BE2C (cell line): ENCODE results near the gene CARD19.

ENCODE experiments used
- DNase-seq: peaks from one replicate; pipeline ENCODE4 v3.0.0-alpha.2; 2020
- H3K27me3 ChIP-seq: fragments of 250-450 bp; sonication (Bioruptor Pico); 2 replicates; pipeline ENCODE4 v1.5.1; 2020; ENCODE audit warnings: mild to moderate bottlenecking
- H3K36me3 ChIP-seq: fragments of 250-450 bp; sonication (Bioruptor Pico); 2 replicates; pipeline ENCODE4 v1.5.1; 2020; ENCODE audit warnings: mild to moderate bottlenecking
- H3K4me1 ChIP-seq: fragments of 250-450 bp; sonication (Bioruptor Pico); 2 replicates; pipeline ENCODE4 v1.5.1; 2020
- H3K4me3 ChIP-seq: 2 replicates; pipeline ENCODE4 v1.5.1; 2011; ENCODE audit warnings: low read depth, low read length
- H3K9me3 ChIP-seq: fragments of 250-450 bp; sonication (Bioruptor Pico); 2 replicates; pipeline ENCODE4 v1.5.1; 2020
- TF ChIP-seq, protein P1 (sequence below): IDR thresholded peaks from 2 replicates; pipeline ENCODE4 v1.5.1; 2012; ENCODE audit warnings: mild to moderate bottlenecking, low read depth, low read length

The CARD19 gene

DNA sequence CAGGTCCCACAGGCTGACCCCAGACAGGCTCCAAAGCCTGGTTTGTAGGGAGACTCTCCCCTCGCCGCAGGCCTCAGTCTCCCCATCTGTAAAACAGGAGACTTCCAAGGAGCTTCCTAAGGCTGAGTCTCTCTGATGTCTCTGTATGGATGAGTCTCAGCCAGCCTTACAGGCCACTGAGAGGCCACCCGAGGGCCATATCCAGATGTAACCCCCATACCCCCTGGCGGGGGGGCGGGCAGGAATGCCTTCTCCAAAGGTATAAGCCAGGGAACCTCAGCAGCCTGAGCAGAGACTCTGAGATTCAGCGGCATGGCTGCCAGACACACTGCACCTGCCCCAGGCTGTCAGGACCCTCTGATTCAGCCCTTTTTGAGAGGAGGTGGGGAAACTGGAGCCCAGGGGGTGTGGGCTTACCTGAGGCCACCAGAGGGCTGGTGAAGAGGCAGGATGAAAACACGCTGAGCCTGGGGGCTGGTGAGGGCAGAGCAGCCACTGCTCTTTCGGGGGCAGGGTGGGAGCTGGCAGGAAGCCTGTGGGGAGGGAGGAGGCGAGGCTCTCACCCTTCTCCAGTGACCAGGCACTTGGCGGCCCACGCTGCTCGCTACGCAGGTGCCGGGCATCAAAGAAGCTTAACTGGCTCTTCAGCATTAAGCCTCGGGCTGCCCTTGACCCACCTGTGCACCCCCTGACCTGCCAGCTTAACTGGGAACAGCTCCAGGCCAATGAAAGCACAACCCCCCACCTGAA is 43.1 kb upstream of the CARD19 start:
- H3K36me3 ChIP-seq, result no peaks in the 10 kb centered on the region
- no peak overlapping the region for H3K4me3 ChIP-seq
- no peak for DNase-seq
- H3K27me3 ChIP-seq, result no peaks in the 10 kb centered on the region
- H3K4me1 ChIP-seq, result no peaks in the 10 kb centered on the region
- H3K9me3 ChIP-seq, result no peaks in the 10 kb centered on the region
- TF ChIP-seq, protein P1, sequence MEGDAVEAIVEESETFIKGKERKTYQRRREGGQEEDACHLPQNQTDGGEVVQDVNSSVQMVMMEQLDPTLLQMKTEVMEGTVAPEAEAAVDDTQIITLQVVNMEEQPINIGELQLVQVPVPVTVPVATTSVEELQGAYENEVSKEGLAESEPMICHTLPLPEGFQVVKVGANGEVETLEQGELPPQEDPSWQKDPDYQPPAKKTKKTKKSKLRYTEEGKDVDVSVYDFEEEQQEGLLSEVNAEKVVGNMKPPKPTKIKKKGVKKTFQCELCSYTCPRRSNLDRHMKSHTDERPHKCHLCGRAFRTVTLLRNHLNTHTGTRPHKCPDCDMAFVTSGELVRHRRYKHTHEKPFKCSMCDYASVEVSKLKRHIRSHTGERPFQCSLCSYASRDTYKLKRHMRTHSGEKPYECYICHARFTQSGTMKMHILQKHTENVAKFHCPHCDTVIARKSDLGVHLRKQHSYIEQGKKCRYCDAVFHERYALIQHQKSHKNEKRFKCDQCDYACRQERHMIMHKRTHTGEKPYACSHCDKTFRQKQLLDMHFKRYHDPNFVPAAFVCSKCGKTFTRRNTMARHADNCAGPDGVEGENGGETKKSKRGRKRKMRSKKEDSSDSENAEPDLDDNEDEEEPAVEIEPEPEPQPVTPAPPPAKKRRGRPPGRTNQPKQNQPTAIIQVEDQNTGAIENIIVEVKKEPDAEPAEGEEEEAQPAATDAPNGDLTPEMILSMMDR, result no peak

GRCh38 chr9:93053781-93054331 is 42.2 kb upstream of the CARD19 start:
- H3K27me3 ChIP-seq, result no peaks in the 10 kb centered on the region
- H3K9me3 ChIP-seq, result no peaks in the 10 kb centered on the region
- TF ChIP-seq, protein P1, result no peak
- H3K36me3 ChIP-seq, result no peaks in the 10 kb centered on the region
- no peak for DNase-seq
- no peak overlapping the region for H3K4me3 ChIP-seq
- no peaks in the 10 kb centered on the region for H3K4me1 ChIP-seq

DNA sequence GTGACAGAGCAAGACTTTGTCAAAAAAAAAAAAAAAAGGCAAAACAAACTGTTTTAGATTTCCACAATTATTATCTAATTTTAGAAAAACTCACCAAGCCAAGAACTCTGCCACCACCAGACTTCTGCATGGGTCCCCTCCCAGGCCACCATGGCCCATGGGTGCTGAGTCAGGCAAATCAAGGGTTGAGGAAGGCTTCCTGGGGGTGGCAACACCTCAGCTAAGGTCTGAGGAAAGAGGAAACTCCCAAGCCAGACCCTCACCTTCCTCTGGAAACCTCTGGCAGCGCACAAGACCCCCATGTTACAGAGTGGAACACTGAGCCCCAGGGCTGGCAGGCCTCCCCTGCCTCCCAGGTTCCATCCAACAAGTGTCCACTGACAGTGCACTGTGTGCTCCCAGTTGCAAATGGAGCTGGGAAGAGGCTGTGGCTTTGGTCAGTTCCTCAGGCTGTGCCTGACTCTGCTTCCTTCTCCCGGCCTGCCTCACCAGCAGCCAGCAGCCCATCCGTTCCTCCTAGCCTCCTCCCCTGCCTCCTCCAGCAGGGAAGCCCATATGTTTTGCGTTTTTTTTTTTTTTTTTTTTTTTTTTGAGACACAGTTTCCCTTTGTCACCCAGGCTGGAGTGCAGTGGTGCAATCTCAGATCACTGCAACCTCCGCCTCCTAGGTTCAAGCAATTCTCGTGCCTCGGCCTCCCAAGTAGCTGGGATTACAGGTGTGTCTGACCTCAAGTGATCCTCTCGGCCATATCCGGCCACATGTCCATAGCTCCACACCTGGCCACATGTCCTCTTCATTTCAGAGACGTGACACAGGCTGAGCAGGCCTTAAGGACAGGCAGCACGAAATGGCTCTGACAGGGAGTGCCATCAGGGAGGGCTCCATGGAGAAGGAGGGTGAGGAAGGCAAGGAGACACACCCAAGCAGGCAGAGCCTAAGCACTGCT is 41.0 kb upstream of the CARD19 start:
- DNase-seq, result no peak
- H3K4me3 ChIP-seq, result no peak overlapping the region
- TF ChIP-seq, protein P1, result no peak
- H3K9me3 ChIP-seq, result no peaks in the 10 kb centered on the region
- H3K27me3 ChIP-seq, result no peaks in the 10 kb centered on the region
- H3K4me1 ChIP-seq, result no peaks in the 10 kb centered on the region
- H3K36me3 ChIP-seq, result no peaks in the 10 kb centered on the region

GRCh38 chr9:93057042-93057702 is 38.8 kb upstream of the CARD19 start:
- no peak for DNase-seq
- Histone ChIP-seq H3K36me3 (no peaks in the 10 kb centered on the region), H3K27me3 (no peaks in the 10 kb centered on the region), H3K4me3 (no peak overlapping the region), H3K4me1 (no peaks in the 10 kb centered on the region), H3K9me3 (no peaks in the 10 kb centered on the region)
- TF ChIP-seq, protein P1, result no peak

DNA sequence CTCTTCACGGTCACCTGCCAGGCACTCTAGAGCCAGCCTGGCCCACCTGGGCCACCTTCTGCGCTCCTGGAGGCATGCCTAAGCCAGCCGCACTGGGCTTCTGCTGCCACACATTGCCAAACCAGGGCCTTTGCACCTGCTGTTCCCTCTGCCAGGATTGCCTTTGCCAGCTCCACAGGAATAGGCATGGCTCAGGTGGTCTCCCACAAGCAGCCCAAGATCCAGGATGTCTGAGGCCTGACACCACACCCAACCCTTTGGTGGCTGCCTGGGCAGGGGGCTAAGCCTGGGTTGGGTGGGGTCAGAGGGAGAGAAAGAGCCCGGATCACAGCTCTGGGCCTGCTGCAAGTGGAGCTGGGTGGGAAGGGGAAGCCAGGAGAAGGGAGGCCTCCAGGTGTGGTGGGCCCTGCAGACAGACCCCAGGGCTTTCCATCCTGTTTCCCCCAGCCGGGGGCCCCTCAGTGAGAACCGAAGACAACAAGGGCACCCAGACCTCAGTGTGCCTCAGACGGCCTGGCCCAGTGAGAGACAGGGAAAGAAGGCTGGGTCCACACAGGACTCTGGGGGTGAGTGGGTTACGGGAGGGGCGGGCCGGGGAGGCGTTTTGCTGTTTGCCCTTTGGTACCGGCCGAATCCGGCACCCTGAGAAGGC is 38.2 kb upstream of the CARD19 start:
- no peaks in the 10 kb centered on the region for H3K4me1 ChIP-seq
- no peaks in the 10 kb centered on the region for H3K9me3 ChIP-seq
- H3K36me3 ChIP-seq, result no peaks in the 10 kb centered on the region
- no peak for DNase-seq
- TF ChIP-seq, protein P1, result no peak
- H3K4me3 ChIP-seq, result no peak overlapping the region
- H3K27me3 ChIP-seq, result no peaks in the 10 kb centered on the region
